Memory B cell (primary cell): ENCODE results near the gene DAZ3.
"Not testable (repeated sequence)": the region's sequence is repeated elsewhere in the genome, so short reads cannot be mapped to it uniquely, and the experiment has no call there.

Experiments used
- ATAC-seq: fragments of 150-1000 bp; cut with Tn5 transposase; 2 replicates; pipeline ENCODE4 v1.10.0; 2021; ENCODE audit warnings: low read depth, mild to moderate bottlenecking, moderate library complexity
- DNase-seq, 2 donors: peaks; one replicate each; pipeline ENCODE4 v3.0.0; 2022; ENCODE audit warnings: low spot score in 2 of 2
- H3K27ac Mint-ChIP-seq: one replicate; pipeline ENCODE4 v1.8.0; 2022; ENCODE audit warnings: mild to moderate bottlenecking, moderate library complexity, mixed read lengths
- H3K27me3 Mint-ChIP-seq: one replicate; pipeline ENCODE4 v1.8.0; 2022; ENCODE audit warnings: mixed read lengths
- H3K36me3 Mint-ChIP-seq: one replicate; pipeline ENCODE4 v1.8.0; 2022; ENCODE audit warnings: mild to moderate bottlenecking, mixed read lengths
- H3K4me1 Mint-ChIP-seq: one replicate; pipeline ENCODE4 v1.8.0; 2022; ENCODE audit warnings: mixed read lengths
- H3K4me3 Mint-ChIP-seq: one replicate; pipeline ENCODE4 v1.8.0; 2022; ENCODE audit warnings: mild to moderate bottlenecking, moderate library complexity, mixed read lengths
- H3K9me3 Mint-ChIP-seq: one replicate; pipeline ENCODE4 v1.8.0; 2022; ENCODE audit warnings: mixed read lengths

DAZ3 gene

DNA sequence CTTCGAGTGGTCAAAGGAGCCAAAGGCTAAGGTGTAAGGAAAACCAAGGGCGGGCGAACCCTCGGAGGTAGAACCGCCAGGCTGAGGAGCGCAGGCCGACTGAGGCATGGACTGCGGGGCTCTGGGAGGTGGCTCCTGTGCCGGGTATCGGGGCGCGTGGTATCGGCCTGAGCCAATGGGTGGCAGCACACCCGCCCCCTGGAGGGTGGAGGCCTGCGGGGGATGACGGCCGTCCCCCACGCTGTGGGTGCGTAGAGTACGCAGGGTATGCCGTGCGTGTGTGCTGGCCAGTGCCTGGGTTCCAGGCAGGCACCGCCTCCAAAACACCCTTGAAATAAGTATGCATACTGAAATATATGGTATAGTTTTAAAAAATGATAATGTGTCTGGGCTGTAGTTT, at the start of gene DAZ3:
TSS of gene DAZ3 (minus strand) at position 101 of the 400 bp plus-strand sequence. CDS start 208 bp downstream, outside the sequence.
- DNase-seq, H3K4me3 Mint-ChIP-seq, ATAC-seq, H3K36me3 Mint-ChIP-seq, H3K27ac Mint-ChIP-seq, H3K27me3 Mint-ChIP-seq, H3K4me1 Mint-ChIP-seq, H3K9me3 Mint-ChIP-seq: not testable (repeated sequence)

- not testable (repeated sequence) for DNase-seq, H3K27me3 Mint-ChIP-seq, H3K27ac Mint-ChIP-seq, H3K9me3 Mint-ChIP-seq, H3K4me3 Mint-ChIP-seq, H3K4me1 Mint-ChIP-seq, H3K36me3 Mint-ChIP-seq, ATAC-seq
Observed at GRCh38 chrY:24833619-24834018, 20.4 kb upstream of the DAZ3 start, which contains the start of gene DAZ4. DAZ4 (plus strand) TSS chrY:24833919; CDS start chrY:24834127, 208 bp downstream.

- not testable (repeated sequence) for DNase-seq, H3K4me1 Mint-ChIP-seq, H3K4me3 Mint-ChIP-seq, H3K9me3 Mint-ChIP-seq, H3K36me3 Mint-ChIP-seq, ATAC-seq, H3K27ac Mint-ChIP-seq, H3K27me3 Mint-ChIP-seq
Observed at GRCh38 chrY:24825069-24825468, 11.9 kb upstream of the DAZ3 start.

DNA sequence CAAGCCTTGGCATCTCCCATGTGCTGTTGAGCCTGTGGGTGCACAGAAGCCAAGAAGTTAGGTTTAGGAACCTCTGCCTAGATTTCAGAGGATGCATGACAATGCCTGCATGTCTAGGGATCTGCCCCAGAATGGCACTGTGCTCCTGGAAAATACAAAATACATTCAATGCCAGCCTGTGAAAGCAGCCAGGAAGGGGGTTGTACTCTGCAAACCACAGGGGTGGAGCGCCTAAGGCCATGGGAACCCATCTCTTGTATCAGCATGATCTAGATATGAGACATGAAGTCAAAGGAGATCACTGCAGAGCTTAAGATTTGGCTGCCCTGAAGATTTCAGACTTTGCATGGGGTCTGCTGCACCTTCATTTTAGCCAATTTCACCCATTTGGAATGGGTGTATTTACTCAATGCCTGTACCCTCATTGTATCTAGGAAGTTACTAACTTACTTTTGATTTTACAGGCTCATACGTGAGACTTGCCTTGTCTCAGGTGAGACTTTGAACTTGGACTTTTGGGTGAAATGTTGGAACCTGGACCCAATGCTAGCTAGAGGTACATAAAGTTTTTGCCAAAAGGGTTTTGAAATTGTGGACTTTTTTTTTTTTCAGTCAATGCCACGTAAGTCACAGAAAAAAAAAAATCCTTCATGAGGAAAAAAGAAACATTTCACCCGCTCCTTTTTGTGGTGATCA, 11.1 kb upstream of the DAZ3 start:
- ATAC-seq, H3K27me3 Mint-ChIP-seq, H3K9me3 Mint-ChIP-seq, H3K4me1 Mint-ChIP-seq, H3K36me3 Mint-ChIP-seq, H3K27ac Mint-ChIP-seq, H3K4me3 Mint-ChIP-seq, DNase-seq: not testable (repeated sequence)

- H3K36me3 Mint-ChIP-seq, H3K4me1 Mint-ChIP-seq, DNase-seq, H3K27me3 Mint-ChIP-seq, H3K4me3 Mint-ChIP-seq, H3K27ac Mint-ChIP-seq, ATAC-seq, H3K9me3 Mint-ChIP-seq: not testable (repeated sequence)
Observed at GRCh38 chrY:24821836-24822235, 8.6 kb upstream of the DAZ3 start.
